HG03565 (cell line): Measurements from ENCODE around the gene FLNA.

Source experiments
- ATAC-seq: cut with Tn5 transposase; IDR thresholded peaks from one replicate; pipeline ENCODE4 v1.9.1; 2021; ENCODE audit warnings: mild to moderate bottlenecking, moderate library complexity; ENCODE audit not compliant: unreplicated experiment

The FLNA gene

DNA sequence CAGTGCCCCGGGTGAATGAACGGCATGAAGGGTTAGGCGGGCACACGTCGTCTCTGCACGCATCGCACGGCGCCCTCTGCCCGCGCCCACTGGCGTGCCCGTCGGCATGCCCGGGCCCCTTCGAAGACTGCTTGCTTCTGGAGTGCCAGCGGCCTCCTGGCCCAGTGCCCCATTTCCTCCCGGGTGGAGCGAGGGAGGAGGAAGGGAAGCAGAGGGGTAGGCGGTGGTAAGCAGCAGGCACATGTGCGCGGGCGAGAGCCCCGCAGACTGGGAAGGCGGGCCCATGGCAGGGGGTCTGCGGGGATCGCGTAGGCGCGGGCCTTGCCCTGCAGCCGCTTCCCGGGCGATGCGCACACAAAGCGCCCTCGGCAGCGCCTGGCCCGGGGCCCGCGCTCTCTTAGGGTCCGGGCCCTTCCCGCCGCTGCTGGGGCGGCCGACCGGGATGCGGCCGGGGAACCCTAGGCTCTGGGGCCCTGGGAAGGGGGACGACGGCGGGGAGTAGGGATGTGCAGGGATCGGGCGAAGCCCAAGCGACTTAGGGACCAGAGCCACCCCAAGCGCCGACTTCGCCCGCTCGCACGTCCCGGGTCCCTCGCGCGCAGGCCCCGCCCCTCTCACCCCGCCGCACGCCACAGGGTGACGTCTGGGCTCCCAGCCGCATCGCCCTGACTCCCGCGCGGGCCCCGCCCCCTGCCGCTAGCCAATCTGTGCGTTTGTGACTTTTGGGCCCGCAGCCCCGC lies 3.8 kb upstream of the FLNA start:
- no peak for ATAC-seq

DNA sequence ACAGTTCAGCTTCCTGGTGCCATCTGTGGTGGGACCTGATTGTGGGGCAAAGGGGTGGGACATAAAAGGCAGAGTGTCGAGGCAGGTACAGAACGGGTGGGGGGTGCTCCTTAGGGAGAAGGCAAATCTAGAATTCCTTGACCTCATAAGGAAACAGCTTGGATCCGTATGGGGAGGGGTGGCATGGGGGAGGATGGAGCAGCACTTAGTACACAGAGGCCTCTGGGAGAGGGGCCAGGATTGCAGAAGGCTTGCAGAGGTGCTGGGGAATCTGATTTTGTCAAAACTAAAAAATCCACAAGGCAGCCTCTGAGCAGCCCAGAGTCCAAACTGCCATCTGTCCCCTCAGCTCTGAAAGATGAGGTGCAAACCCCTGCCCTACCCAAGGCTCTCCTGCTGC lies 2.3 kb upstream of the FLNA start:
- no peak for ATAC-seq

- no peak for ATAC-seq
Measured at GRCh38 chrX:154375156-154375504, 696 bp upstream of the FLNA start.

GRCh38 chrX:154373340-154374306 lies 811 bp downstream of the FLNA start:
- ATAC-seq: no peak

DNA sequence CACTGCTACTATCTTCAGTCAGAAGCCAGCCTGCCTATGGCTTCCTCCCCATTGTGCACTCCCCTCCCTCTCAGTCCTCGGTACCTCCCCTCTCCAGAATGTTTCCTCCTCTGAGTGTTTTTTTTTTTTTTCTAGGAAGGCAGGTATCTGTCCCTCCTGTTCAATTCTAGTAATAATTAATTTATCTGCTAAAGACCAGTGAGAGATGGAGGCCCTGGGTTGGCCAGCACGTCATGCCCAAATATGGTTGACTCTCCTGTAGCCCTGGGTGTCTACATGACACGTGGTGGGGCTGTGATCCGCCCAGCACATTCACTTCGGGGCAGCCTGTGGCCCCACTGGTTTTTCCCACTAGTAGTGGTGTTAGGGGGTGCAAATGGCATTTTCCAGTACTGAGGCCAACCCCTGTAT lies 1.8 kb downstream of the FLNA start:
- no peak for ATAC-seq

DNA sequence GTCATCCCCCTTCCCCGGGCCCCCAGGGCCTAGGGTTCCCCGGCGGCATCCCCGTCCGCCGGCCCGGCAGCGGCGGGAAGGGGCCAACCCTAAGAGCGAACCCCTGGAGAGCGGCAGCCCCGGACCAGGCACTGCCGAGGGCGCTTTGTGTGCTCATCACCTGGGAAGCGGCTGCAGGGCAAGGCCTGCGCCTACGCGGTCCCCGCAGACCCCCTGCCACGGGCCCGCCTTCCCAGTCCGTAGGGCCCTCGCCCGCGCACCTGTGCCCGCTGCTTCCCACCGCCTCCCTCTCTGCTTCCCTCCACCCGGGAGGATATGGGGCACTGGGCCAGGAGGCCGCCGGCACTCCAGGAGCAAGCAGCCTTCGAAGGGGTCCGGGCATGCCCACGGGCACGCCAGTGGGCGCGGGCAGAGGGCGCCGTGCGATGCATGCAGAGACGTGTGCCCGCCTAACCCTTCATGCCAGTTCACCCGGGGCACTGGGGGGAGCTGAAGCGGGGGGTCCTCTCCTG lies 2.6 kb downstream of the FLNA start:
- ATAC-seq: no peak

DNA sequence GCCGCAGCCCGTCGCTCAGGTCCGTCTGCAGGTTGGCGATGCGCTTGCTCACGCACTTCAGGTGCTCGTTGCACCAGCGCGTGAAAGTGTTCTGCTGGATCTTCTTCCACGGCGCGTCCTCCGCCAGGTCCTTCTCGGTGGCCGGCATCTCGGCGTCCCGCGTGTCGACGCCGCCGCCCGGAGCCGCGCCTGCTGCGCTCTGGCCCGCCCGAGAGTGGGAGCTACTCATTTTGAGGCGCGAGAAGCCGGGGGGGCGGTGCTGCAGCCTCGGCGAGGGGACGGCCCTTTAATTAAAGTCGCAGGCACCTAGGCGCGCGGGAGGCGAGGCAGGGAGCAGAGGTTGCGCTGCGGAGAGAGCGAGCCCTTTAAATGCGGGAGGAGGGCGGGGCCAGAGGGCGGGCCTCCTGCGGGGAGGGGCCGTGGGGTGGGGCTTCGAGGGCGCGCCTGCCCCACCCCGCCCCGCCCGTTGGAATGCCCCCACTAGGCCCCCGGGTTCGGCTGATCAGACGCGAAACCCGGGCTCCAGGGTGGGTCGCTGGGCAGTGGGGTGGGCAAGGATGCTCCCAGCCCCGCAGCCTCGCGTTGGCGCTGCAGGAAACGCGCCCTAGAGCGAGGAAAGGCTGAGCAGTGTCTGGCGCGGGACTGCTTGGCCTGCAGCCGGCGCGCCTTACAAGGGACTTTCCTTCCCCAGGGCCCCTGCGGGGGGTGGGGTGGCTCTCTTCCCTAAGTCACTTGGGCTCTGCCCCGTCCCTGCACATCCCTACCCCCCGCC lies 3.2 kb downstream of the FLNA start:
- peak; percentile 47 for ATAC-seq

- no peak for ATAC-seq
Measured at GRCh38 chrX:154370300-154371016, 4.0 kb downstream of the FLNA start.

DNA sequence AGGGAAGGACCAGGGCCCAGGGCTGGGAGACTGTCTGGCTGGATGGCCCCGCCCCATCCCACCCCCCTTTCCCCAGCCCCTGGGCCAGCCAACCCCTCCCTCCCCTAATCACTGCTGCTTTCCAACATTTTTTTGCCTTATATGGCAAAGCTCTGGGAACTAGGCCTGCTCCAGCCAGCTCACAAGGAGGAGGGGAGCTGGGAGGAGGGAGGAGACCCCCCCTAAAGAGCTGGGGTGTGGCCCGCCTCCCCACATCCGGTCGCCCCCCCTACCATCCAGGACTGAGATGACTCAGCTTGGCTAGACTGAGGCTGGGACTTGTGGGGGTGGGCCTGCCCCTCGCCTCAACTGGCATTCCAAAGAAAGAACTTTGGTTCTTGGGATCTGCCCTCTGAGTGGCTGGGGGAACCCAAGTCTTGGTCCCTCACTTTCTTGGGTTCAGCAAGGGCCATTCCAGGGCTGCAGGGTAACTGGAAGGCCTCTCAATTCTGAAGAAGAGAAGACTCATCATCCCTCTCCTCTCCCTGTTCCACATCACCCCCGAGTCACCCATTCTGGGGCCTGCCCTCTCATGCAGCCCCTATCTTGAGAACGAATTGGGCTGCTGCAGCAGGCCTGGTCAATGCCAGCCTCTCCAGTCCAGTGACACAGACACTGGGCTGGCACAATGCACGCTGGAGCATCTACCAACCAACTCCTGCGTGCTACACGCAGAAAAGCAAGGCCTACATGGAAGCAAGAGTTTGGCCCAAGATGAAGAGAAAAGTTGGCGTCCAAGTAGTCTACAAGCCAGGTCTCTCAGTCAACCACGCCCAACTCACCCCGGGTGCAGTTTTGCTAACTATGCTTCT lies 4.8 kb downstream of the FLNA start:
- no peak for ATAC-seq

DNA sequence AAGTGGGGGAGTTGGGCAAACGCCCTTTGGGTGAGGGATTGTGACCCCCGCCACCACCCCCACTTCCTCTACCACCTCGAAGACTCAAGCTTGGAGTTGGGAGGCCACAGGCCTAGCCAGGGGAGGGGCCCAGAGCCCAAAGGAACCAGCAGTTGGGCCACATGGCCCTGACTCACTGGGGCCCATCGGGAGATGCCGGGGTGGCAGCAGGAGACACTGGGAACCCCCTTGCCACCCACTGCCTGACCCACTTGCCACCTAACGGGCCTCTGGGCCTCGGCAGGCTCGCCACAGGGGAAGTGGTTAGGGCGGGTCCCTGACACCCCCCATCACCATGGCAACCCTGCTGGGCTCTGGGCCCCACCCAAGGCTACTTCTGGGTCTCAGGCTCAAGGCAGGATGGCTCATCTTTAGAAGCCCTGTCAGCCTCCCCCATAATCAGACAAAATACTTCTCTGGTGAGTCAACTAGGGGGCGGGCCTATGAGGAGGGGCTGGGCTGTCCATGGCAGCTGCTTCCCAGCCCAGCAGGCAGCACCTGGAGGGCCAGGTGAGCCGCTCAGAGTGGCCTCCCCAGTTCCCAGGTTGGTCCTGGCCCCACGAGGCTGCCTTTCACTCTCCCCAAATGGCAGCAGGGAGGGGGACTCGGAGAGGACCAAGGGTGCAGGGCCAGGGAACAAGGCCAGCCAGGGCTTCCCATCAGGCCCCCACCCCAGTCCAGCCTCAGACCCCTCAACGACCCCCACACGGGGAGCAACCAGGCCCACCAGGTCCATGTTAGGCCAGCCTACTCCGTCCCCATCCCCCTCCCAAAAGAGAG lies 5.6 kb downstream of the FLNA start:
- ATAC-seq: no peak

GRCh38 chrX:154367474-154368308 lies 6.7 kb downstream of the FLNA start:
- no peak for ATAC-seq

DNA sequence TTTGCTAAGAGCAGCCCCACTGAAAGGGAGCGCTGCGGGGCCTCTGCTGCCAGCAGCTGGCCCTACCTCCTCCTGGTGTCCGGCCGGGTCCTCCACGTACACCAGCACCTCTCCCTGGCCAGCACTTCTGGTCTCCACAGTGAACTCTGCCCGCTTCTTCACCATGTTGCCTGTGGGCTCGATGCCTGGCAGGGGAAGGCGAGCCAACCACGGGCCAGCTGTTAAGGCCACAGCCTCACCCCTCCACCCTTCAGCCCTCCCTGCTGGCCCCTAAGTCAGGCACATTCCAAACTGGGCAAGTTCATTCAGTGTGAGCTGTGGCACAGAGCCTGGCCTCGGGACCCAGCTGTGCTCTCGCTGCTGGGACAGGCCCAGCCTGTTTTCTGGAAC lies 7.8 kb downstream of the FLNA start:
- no peak for ATAC-seq

- ATAC-seq: no peak
Measured at GRCh38 chrX:154365997-154366665, 8.3 kb downstream of the FLNA start.

DNA sequence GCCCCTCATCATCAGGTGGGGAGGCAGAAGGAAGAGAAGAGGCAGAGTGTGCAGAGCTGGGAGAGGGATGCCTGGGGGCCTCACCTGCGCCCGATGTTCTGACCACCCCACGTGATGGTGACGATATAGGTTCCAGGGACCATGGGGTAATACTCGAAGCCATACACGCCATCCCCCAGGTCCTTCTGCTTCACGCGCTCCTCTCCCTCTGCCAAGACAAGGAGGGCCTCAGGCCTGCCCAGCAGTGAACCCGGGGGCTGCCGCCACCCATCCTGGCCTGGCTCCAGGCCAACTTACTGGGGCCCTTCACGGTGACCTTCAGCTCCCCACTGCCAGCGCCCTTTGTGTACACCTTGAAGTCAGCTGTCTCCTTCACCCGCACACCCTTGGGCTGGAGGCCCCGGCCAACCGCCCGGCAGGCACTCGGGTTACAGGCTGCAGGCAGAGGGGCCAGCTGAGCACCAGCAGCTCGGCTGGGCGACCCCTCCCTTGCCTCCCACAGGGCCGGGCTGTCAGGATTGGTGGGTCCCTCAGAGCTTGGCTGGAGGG lies 9.3 kb downstream of the FLNA start:
- ATAC-seq: no peak

GRCh38 chrX:154363706-154364439 lies 10.6 kb downstream of the FLNA start:
- no peak for ATAC-seq

DNA sequence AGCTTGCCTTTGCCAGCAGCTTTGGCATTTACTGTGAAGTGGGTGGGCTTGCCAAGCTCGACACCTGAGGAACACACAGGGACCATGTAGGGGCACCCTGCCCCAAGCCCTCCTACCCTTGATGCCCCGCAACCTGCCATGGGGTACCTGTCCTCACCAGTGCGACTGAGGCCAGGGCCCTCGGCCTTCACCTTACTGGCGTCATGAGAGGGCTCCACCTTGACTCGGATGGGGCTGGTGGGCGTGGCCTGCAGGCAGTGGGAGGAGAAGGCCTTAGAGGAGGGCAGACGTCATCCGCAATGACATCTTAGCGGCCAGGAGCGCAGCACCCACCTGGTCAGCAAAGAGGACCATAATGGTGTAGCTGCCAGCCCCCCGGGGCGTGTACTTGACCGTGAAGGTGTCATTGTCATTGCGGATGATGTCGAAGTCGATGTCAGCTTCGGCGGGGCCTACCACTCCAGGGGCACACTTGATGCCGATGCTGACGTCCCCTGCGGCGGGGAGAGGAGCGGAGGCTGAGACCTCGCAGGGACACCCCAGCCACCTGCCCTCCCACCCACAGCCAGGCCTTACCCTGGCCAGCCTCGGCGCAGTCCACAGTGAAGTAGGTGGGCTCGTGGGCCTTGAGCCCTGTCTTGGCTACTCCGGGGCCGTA lies 12.2 kb downstream of the FLNA start:
- ATAC-seq: no peak
